GM21390 (cell line): Measurements from ENCODE around the gene MACF1.
"Not testable (repeated sequence)": the region's sequence is repeated elsewhere in the genome, so short reads cannot be mapped to it uniquely, and the experiment has no call there.

Source experiments
- ATAC-seq: cut with Tn5 transposase; IDR thresholded peaks from one replicate; pipeline ENCODE4 v1.9.1; 2021; ENCODE audit not compliant: unreplicated experiment

The MACF1 gene

GRCh38 chr1:39204441-39205081, at the start of gene MACF1:
MACF1 (plus strand) TSS chr1:39204695; CDS start chr1:39205023, 328 bp downstream.
- no peak for ATAC-seq

GRCh38 chr1:39157304-39157703, 47.2 kb upstream of the MACF1 start:
- ATAC-seq = no peak

GRCh38 chr1:39158327-39159086, 46.0 kb upstream of the MACF1 start:
- ATAC-seq = no peak

- no peak for ATAC-seq
These were observed 45.1 kb upstream of the MACF1 start for GRCh38 chr1:39159224-39160036.

- no peak for ATAC-seq
These were observed 43.8 kb upstream of the MACF1 start for GRCh38 chr1:39160703-39161102.

- not testable (repeated sequence) for ATAC-seq
These were observed 42.7 kb upstream of the MACF1 start for GRCh38 chr1:39161811-39162210.

GRCh38 chr1:39163469-39163868, 41.0 kb upstream of the MACF1 start:
- no peak for ATAC-seq

- ATAC-seq = no peak
These were observed 40.2 kb upstream of the MACF1 start for GRCh38 chr1:39164256-39164655.

GRCh38 chr1:39165049-39165448, 39.4 kb upstream of the MACF1 start:
- no peak for ATAC-seq

- ATAC-seq = no peak
These were observed 39.0 kb upstream of the MACF1 start for GRCh38 chr1:39165488-39165887.

- no peak for ATAC-seq
These were observed 36.8 kb upstream of the MACF1 start for GRCh38 chr1:39167632-39168209.

- no peak for ATAC-seq
These were observed 36.0 kb upstream of the MACF1 start for GRCh38 chr1:39168301-39169080.

GRCh38 chr1:39170731-39171667, 33.5 kb upstream of the MACF1 start:
- no peak for ATAC-seq

- ATAC-seq = no peak
These were observed 31.1 kb upstream of the MACF1 start for GRCh38 chr1:39173119-39173994.

- ATAC-seq = no peak
These were observed 30.5 kb upstream of the MACF1 start for GRCh38 chr1:39173995-39174380.

- no peak for ATAC-seq
These were observed 30.0 kb upstream of the MACF1 start for GRCh38 chr1:39174390-39175081.

- no peak for ATAC-seq
These were observed 26.8 kb upstream of the MACF1 start for GRCh38 chr1:39177706-39178105.
